ENCODE results near the gene PPP2R3A.

The PPP2R3A gene

GRCh38 chr3:136106101-136106500 is 140.6 kb downstream of the PPP2R3A start:
- TF ChIP-seq POU6F1 (CRISPR knock-in tag; IDR thresholded peaks at IDR 0.05; ENCODE audit: borderline replicate concordance, low read depth) (no peak), ZNF70 (CRISPR knock-in tag; IDR thresholded peaks at IDR 0.05) (no peak), TCF4 (CRISPR knock-in tag; IDR thresholded peaks at IDR 0.05; ENCODE audit: borderline replicate concordance) (no peak), ZC3H10 (CRISPR knock-in tag; IDR thresholded peaks at IDR 0.05) (no peak), CSRNP3 (CRISPR knock-in tag; IDR thresholded peaks at IDR 0.05) (no peak), ZNF8 (CRISPR knock-in tag; IDR thresholded peaks at IDR 0.05) (no peak), PATZ1 (CRISPR knock-in tag; IDR thresholded peaks at IDR 0.05; ENCODE audit: borderline replicate concordance) (no peak), GLIS3 (CRISPR knock-in tag; IDR thresholded peaks at IDR 0.05) (no peak), BACH2 (CRISPR knock-in tag; IDR thresholded peaks at IDR 0.05; ENCODE audit: borderline replicate concordance) (no peak), ISL1 (CRISPR knock-in tag; IDR thresholded peaks at IDR 0.05) (no peak), ZFP30 (CRISPR knock-in tag; IDR thresholded peaks at IDR 0.05) (no peak)
- no peak for ATAC-seq

- ATAC-seq: no peak
- no peak for TF ChIP-seq CREB5 (CRISPR knock-in tag; IDR thresholded peaks at IDR 0.05; ENCODE audit: low read depth)
These were observed 144.0 kb downstream of the PPP2R3A start for GRCh38 chr3:136109499-136109898.

- TF ChIP-seq ZC3H10 (CRISPR knock-in tag; IDR thresholded peaks at IDR 0.05) (no peak), GLIS3 (CRISPR knock-in tag; IDR thresholded peaks at IDR 0.05) (no peak), TOX (CRISPR knock-in tag; IDR thresholded peaks at IDR 0.05; ENCODE audit: borderline replicate concordance) (no peak), CSRNP3 (CRISPR knock-in tag; IDR thresholded peaks at IDR 0.05) (no peak), PPARA (CRISPR knock-in tag; IDR thresholded peaks at IDR 0.05; ENCODE audit: borderline replicate concordance) (no peak), TCF4 (CRISPR knock-in tag; IDR thresholded peaks at IDR 0.05; ENCODE audit: borderline replicate concordance) (no peak), ESRRG (CRISPR knock-in tag; IDR thresholded peaks at IDR 0.05) (no peak), SNAI2 (CRISPR knock-in tag; IDR thresholded peaks at IDR 0.05) (no peak), PATZ1 (CRISPR knock-in tag; IDR thresholded peaks at IDR 0.05; ENCODE audit: borderline replicate concordance) (no peak), OSR1 (CRISPR knock-in tag; IDR thresholded peaks at IDR 0.05) (no peak), TSHZ2 (CRISPR knock-in tag; IDR thresholded peaks at IDR 0.05) (no peak), CSDC2 (CRISPR knock-in tag; IDR thresholded peaks at IDR 0.05) (no peak), ZNF8 (CRISPR knock-in tag; IDR thresholded peaks at IDR 0.05) (no peak), ZFP30 (CRISPR knock-in tag; IDR thresholded peaks at IDR 0.05) (no peak), ZFP3 (CRISPR knock-in tag; IDR thresholded peaks at IDR 0.05) (no peak), CREB5 (CRISPR knock-in tag; IDR thresholded peaks at IDR 0.05; ENCODE audit: low read depth) (no peak), ISL1 (CRISPR knock-in tag; IDR thresholded peaks at IDR 0.05) (no peak), ARNTL (CRISPR knock-in tag; IDR thresholded peaks at IDR 0.05; ENCODE audit: borderline replicate concordance, low read depth) (no peak), BACH2 (CRISPR knock-in tag; IDR thresholded peaks at IDR 0.05; ENCODE audit: borderline replicate concordance) (no peak)
- ATAC-seq: no peak
These were observed 145.0 kb downstream of the PPP2R3A start for GRCh38 chr3:136110481-136110880.

Data from SK-N-SH treated with all-trans-retinoic acid at 6 μM for 48 hours (cell line).